HuH-7 (cell line): ENCODE results near the gene WNT1.

Experiments
- DNase-seq: peaks from one replicate; pipeline ENCODE4 v3.0.0; 2011; ENCODE audit warnings: low spot score

The WNT1 gene

GRCh38 chr12:49028666-49029275 lies 50.6 kb downstream of the WNT1 start:
- no peak for DNase-seq

GRCh38 chr12:49030119-49030518 lies 52.0 kb downstream of the WNT1 start:
- DNase-seq: no peak

- no peak for DNase-seq
Observed at GRCh38 chr12:49030714-49031572, 52.8 kb downstream of the WNT1 start.

GRCh38 chr12:49031573-49032161 lies 53.5 kb downstream of the WNT1 start:
- no peak for DNase-seq
